Fibroblast of lung (primary cell): ENCODE results near the gene SUFU.

Experiments used
- CTCF ChIP-seq, 2 donors: IDR thresholded peaks in 1 of 2; conservative IDR thresholded peaks in 1 of 2; 1 replicate in 1 of 2; 2 replicates in 1 of 2; pipeline ENCODE4 v1.5.1; 2011 to 2012; ENCODE audit warnings: low read length in 2 of 2, control low read depth in 1 of 2, inconsistent platforms in 1 of 2, low read depth in 1 of 2, mild to moderate bottlenecking in 1 of 2
- EZH2 ChIP-seq: IDR thresholded peaks from 2 replicates; pipeline ENCODE4 v1.5.1; 2012; ENCODE audit warnings: low read length, control low read depth, mild to moderate bottlenecking; ENCODE audit errors: missing control alignments

- TF ChIP-seq CTCF (conservative IDR thresholded peaks at IDR 0.05 in 1 of 2, IDR thresholded peaks at IDR 0.05 in 1 of 2; ENCODE audit: low read depth in 1 of 2, low read length in 2 of 2) (no peak), EZH2 (no peak)
Observed at GRCh38 chr10:102476466-102477141, 27.2 kb upstream of the SUFU start.
